Neutrophil (primary cell): ENCODE data around the gene ZNF710.
A peak's percentile ranks its signal among the peaks of the same experiment; 100 is the strongest.

Experiments used
- H3K27ac ChIP-seq: fragments of 200-600 bp; sonication (generic); 2 replicates; pipeline ENCODE4 v1.5.1; 2016; ENCODE audit warnings: mild to moderate bottlenecking, moderate library complexity
- H3K27me3 ChIP-seq: fragments of 200-600 bp; sonication (generic); 2 replicates; pipeline ENCODE4 v1.6.0; 2016; ENCODE audit warnings: mild to moderate bottlenecking
- H3K36me3 ChIP-seq: fragments of 200-600 bp; sonication (generic); 2 replicates; pipeline ENCODE4 v1.5.1; 2017
- H3K4me1 ChIP-seq, 2 experiments: fragments of 200-600 bp in 1 of 2; sonication (generic) in 1 of 2; 1 replicate in 1 of 2; 2 replicates in 1 of 2; pipeline versions ENCODE4 v1.5.1 to v1.6.1; 2013 to 2016; ENCODE audit warnings: low read depth in 1 of 2, low read length in 1 of 2, mild to moderate bottlenecking in 1 of 2, moderate library complexity in 1 of 2; ENCODE audit not compliant: control insufficient read depth in 1 of 2, insufficient read depth in 1 of 2
- H3K4me3 ChIP-seq, 2 experiments: fragments of 200-600 bp in 1 of 2; sonication (generic) in 1 of 2; 1 replicate in 1 of 2; 2 replicates in 1 of 2; pipeline ENCODE4 v1.5.1; 2013 to 2016; ENCODE audit warnings: low read depth in 1 of 2, low read length in 1 of 2, mild to moderate bottlenecking in 1 of 2, moderate library complexity in 1 of 2
- H3K9me3 ChIP-seq: fragments of 200-600 bp; sonication (generic); 2 replicates; pipeline ENCODE4 v1.5.1; 2016
- TF ChIP-seq, protein P1 (sequence below): fragments of 200-600 bp; sonication (generic); IDR thresholded peaks from 2 replicates; pipeline ENCODE4 v1.5.1; 2016; ENCODE audit warnings: antibody characterized with exemption

ZNF710 gene

DNA sequence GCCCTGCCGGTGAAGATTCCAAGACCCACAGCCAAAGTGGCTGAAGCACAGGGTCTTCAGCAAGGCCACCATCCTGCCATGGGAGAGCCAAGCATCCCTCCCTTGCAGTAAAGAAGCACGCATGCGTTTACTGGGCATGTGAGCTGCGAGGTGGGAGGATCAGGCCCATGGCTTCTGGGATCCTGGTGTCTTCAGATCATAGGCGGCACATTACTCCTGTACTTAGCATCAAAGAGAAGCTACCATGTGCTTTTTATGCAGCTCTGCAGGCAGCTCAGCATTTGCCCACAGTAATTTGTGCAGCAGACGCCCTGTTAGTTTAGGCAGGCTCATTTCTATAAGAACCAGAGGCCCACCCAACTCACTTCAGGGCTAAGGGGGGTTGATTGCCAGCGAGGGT is 55.4 kb downstream of the ZNF710 start:
- Histone ChIP-seq H3K9me3 (no peaks in the 10 kb centered on the region), H3K4me3 (no peak overlapping the region), H3K36me3 (no peaks in the 10 kb centered on the region), H3K27me3 (no peaks in the 10 kb centered on the region), H3K4me1 (peaks cover 73 to 80% of the 10 kb centered on the region in 2 experiments), H3K27ac (peak overlapping the region; percentile 97)
- TF ChIP-seq, protein P1, sequence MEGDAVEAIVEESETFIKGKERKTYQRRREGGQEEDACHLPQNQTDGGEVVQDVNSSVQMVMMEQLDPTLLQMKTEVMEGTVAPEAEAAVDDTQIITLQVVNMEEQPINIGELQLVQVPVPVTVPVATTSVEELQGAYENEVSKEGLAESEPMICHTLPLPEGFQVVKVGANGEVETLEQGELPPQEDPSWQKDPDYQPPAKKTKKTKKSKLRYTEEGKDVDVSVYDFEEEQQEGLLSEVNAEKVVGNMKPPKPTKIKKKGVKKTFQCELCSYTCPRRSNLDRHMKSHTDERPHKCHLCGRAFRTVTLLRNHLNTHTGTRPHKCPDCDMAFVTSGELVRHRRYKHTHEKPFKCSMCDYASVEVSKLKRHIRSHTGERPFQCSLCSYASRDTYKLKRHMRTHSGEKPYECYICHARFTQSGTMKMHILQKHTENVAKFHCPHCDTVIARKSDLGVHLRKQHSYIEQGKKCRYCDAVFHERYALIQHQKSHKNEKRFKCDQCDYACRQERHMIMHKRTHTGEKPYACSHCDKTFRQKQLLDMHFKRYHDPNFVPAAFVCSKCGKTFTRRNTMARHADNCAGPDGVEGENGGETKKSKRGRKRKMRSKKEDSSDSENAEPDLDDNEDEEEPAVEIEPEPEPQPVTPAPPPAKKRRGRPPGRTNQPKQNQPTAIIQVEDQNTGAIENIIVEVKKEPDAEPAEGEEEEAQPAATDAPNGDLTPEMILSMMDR: no peak

- peaks cover 87 to 94% of the 10 kb centered on the region in 2 experiments for H3K4me1 ChIP-seq
- H3K4me3 ChIP-seq: peak overlapping the region in 1 of 2 experiments; percentile 37
- TF ChIP-seq, protein P1: no peak
- no peaks in the 10 kb centered on the region for H3K36me3 ChIP-seq
- H3K27ac ChIP-seq: peak overlapping the region; percentile 97
- H3K27me3 ChIP-seq: no peaks in the 10 kb centered on the region
- H3K9me3 ChIP-seq: no peaks in the 10 kb centered on the region
Observed at GRCh38 chr15:90058308-90058707, 57.2 kb downstream of the ZNF710 start.

DNA sequence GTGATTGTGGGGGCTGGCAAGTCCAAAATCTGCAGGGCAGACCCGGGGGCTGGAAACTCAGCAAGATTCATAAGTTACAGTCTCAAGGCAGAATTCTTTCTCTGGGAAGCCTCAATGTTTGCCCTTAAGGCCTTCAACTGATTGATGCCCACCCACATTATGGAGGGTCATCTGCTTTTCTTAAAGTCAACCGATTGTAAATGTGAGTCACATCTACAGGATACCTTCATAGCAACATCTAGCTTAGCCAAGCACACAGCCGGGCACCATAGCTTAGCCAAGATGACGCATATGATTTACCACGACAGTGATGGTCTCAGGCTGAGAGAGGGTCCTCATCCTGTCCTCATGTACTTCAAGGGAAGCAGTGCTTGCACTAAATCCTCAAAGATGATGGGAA is 57.7 kb downstream of the ZNF710 start:
- Histone ChIP-seq H3K27ac (peak overlapping the region; percentile 97), H3K4me1 (peaks cover 92 to 94% of the 10 kb centered on the region in 2 experiments), H3K36me3 (no peaks in the 10 kb centered on the region), H3K27me3 (no peaks in the 10 kb centered on the region), H3K4me3 (peak overlapping the region; percentile 32 to 37), H3K9me3 (no peaks in the 10 kb centered on the region)
- TF ChIP-seq, protein P1: no peak

GRCh38 chr15:90059208-90059985 is 58.3 kb downstream of the ZNF710 start:
- Histone ChIP-seq H3K4me1 (peaks cover 93 to 94% of the 10 kb centered on the region in 2 experiments), H3K27ac (peak overlapping the region; percentile 97), H3K27me3 (no peaks in the 10 kb centered on the region), H3K4me3 (peak overlapping the region; percentile 32 to 37), H3K9me3 (no peaks in the 10 kb centered on the region), H3K36me3 (no peaks in the 10 kb centered on the region)
- TF ChIP-seq, protein P1: peak; percentile 56

- peak overlapping the region in 1 of 2 experiments; percentile 37 for H3K4me3 ChIP-seq
- peak overlapping the region; percentile 97 for H3K27ac ChIP-seq
- TF ChIP-seq, protein P1: no peak
Observed at GRCh38 chr15:90060797-90061196, 59.7 kb downstream of the ZNF710 start.

More at GRCh38 chr15:90060797-90061196, 59.7 kb downstream of the ZNF710 start:
- Histone ChIP-seq H3K27me3 (no peaks in the 10 kb centered on the region), H3K9me3 (no peaks in the 10 kb centered on the region), H3K4me1 (peaks cover 94% of the 10 kb centered on the region in 2 experiments), H3K36me3 (no peaks in the 10 kb centered on the region)
